Measurements from ENCODE around the gene ATP11B.
"Not testable (repeated sequence)": the region's sequence is repeated elsewhere in the genome, so short reads cannot be mapped to it uniquely, and the experiment has no call there.

The ATP11B gene

DNA sequence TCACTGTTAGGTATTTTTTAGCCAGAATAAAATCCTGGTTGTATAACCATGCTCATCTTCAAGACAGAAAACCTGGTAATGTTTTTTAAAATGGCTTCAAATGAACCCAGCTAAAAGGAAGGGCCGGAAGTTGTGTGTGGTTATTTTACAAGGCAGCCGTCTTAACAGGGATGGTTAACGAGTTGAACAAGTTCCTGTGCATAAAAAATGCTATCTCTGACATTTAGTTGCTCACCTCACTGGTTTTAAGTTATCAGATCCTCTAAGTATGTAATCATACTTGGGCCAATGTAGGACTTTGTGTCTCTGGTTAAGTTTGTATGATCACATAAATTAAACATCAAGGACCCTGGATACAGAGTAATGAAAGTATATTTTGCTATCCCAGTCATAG, 2.1 kb downstream of the ATP11B start:
- no peak for DNase-seq

DNA sequence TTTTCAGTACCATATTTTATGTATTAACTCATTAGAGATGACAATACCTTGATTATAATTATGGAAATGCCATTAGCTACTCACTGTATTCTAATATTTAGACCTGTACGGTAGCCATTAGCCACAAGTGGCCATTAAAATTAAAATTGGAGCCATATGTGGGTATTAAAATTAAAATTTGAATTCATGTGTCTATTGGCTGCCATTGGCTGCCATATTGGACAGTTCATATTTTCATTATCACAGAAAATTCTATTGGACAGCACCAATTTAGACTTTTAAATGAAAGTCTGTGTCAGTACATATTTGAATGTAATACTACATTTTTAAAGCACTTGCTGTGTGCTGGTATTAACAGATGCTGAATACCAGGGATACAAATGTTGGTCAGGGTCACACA, 3.0 kb downstream of the ATP11B start:
- no peak for DNase-seq

DNA sequence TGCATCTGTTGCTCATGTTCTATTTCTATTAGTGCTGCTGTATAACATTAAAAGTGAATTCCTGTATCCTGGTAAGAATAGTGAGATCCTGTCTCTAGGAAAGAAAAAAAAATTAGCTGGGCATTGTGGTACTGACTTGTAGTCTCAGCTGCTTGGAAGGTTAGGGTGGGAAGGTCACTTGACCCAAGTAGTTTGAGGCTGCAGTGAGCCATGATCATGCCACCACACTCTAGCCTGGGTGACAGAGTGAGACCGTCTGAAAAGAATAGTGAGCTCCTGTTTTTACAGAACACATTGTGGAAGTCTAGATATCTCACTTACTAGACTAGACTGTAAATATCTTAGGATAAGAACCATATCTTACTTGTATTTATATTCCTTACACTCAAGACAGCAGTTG, 4.6 kb downstream of the ATP11B start:
- DNase-seq: no peak

DNA sequence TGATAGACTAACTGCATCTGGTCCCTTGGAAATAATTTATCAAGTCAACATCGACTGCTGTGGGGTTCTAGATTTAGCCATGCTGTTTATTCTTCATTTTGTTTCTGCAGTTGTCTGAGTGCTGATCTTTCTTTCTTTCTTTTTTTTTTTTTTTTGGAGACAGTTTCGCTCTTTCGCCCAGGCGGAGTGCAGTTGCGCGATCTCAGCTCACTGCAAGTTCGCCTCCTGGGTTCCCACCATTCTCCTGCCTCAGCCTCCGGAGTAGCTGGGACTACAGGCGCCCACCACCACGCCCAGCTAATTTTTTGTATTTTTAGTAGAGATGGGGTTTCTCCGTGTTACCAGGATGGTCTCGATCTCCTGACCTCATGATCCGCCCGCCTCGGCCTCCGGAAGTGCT, 5.8 kb downstream of the ATP11B start:
- not testable (repeated sequence) for DNase-seq

DNA sequence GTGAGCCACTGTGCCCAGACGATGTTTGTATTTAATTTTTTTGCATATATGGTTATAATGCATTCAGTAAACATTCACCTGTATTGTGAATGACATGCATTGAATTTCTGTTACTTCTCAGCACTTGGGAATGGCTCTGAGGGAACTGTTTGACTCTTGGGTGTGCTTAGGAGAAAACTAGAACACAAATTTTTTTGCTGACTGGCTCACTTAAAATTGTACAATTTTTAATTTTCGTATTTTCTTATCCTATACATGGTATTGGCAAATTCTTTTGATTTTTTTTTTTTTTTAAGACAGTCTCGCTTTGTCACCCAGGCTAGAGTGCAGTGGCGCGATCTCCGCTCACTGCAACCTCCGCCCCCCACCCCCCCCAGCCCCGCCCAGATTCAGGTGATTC, 7.2 kb downstream of the ATP11B start:
- no peak for DNase-seq

DNA sequence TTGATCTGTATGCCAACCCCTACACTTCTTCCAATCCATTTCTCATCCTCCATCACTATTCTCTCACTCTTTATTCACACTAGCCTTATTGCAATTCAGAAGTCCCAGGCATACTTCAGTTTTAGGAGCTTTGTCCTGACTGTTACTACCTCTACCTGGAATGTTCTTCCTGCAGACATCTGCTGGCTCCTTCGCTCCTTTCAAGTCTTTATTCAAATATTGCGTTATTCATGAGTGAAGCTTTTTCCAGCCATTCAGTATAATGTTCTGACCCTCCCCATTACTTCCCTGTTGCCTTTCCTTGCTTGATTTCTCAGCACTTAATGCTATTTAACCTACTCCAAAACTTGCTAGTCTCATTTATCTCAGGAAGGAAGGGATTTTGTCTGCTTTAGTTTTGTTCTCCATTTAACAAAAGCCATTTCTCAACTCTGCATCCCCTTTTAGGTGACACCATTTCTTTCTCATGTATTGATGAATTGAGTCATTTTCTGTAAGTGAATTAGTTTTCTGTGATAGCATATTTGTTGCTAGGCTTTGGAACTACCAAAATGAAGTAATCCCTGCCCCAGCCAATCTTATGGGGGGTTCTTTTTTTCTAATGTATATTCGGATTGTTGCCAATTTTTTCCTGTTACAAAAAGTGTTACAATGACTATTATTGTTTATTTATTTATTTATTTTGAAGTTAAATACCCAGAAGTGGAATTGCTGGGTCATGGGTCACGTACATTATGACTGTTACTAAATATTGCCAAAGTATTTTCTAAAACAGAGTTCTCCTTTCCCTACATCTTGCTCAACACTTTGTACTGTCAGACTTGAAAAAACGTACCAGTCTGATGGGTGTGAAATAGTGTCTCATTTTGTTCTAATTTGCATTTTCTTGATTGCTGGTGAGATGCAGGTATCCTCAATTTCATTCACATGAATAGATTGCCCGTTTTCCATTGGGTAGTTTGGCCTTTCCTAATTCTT, 9.4 kb downstream of the ATP11B start:
- DNase-seq: no peak

DNA sequence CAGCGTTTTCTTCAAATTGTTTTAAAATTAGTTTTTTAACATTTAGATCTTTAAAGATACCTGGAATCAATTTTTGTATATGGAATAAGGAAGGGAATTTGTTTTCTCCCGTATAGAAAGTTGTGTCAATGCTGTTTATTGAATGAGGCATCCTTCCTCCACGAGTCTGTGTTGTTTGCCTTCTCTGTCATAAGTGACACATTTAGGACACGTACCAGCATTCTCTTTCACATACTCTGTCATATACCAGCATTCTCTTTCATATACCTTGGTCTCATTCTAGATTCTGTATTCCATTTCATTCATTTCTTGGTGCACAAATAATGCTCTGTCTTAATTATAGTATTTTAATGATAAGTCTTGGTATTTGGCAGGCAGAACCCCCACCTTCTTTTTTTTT, 10.3 kb downstream of the ATP11B start:
- DNase-seq: no peak

DNA sequence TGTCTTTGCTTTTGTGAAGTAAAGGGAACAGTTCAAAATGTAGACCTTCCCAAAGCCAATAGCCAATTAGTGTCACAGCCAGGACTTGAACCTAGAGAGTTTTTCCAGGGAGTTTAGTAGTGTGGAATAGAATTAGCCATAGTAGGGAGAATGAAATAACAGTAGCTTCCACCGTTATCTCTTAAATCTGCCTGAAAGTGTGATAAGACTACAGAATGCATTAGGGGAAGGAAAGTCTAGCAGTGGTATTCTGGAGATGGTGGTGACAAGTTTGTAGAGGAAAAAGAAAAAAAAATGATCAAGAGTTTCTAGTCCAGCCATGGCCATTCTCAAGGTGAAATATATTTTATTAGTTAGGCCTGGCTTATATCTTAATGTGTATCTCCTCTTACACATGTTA, 13.8 kb downstream of the ATP11B start:
- no peak for DNase-seq

DNA sequence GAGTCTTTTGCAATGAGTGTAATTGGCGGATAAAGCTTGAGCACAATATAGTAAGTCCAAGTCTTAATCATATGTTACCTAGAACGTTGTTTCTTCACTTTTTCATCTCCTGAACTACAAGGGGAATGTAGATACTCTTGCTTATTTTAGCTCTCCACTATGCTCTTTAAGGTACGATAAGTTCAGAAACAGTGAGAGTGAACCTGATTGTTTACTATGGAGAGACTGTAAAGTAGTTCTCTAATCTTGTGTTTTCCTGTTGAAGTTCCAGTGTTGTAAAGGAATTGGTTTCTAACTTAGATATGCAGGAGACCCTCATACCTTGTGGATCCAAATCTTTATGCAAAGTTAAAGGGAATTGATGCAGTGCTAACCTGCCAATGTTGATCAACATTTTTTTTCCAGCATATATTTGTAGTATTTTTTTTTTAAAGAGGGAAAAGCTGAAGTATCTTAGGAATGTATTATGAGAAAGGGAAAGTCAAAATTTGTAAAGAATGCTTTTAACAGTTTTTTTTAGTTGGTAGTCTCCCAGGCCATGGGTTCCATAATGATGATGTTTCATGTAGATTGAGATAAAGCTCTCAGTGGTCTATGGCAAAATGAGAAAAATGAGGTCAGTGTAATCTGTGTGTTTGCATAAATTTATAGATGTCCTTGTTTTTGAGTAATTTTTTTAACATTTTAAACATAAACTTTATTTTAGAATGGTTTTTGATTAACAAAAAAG, 14.9 kb downstream of the ATP11B start:
- DNase-seq: no peak

DNA sequence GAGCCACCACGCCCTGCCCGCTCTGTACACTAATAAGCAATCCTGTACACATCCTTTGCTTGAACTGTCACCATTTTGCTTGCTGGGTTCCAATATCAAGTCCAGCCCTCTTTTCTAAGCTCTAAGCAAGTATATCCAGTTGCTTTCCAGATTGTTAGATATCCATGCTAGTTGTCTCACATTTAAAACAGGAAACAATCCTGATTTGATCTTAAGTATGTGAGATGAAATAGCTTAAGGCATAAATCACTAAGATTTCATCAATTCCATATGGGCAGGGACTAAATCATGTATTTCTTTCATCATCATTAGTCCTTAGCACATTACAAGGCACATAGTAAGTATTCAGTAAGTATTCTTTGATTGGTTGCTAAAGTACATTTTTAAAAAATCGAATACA, 16.2 kb downstream of the ATP11B start:
- no peak for DNase-seq

DNA sequence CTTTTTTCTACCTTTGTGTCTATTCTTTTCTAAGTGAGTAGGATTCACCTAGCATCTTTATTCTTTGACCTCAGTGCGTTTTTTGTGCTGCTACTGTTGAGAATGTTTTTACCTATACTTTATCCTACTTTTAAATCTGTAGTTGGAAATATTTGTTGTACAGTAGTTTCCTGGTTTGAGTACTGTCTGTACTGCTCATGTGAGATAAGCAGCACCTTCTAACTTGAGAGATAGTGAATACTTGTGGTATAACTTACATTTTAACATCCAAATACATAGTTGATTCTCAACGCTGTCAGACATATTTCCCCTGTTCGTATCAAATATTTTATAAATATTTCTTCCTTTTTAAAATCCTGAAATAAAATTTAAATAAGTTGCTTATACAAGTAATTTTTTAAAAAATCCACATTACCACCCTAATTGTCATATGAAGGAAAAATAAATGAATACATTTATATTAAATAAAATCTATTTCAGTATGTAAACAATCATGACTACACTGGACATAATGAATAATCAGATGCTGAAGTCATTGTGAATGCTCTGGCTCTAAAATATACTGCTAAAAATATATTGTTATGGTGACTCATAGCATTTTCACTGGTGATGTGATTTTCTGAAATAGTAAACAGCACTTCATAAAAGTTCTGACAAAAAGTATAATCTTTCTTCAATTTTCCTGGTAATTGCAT, 17.4 kb downstream of the ATP11B start:
- no peak for DNase-seq

DNA sequence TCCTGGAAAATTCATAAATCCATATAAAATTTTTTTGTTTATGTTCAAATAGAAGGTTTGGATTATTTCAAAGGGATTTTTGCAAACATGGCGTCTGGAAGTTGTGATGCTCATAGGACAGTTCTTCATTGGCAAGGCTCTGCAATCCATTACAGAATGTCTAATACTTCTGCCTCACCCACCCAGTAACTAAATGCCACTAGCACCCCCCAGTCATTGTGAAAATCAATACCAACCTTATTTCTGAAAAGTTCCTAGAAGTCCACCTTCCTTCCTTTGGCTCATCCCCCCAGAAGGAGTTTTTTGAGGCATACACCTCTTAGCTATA, 17.9 kb downstream of the ATP11B start:
- DNase-seq: no peak

DNA sequence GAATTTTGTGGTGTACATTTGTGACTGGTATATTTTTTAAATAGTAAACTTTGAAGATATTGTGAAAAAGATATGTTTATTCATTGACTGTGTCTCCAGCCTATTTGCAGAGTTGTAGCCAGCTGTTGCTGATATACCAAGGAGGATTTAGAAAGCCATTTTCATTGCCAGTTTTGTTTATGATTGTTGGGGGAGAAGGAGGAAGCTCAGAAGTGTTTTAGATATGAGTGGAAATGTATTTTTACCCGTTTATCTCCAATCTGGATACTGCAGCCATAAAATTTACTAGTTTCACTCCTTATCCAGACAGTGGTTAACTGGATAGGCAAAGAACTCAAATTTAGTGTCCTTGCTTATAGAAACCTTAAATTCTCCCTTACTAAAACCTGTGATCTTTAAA, 18.8 kb downstream of the ATP11B start:
- no peak for DNase-seq

DNA sequence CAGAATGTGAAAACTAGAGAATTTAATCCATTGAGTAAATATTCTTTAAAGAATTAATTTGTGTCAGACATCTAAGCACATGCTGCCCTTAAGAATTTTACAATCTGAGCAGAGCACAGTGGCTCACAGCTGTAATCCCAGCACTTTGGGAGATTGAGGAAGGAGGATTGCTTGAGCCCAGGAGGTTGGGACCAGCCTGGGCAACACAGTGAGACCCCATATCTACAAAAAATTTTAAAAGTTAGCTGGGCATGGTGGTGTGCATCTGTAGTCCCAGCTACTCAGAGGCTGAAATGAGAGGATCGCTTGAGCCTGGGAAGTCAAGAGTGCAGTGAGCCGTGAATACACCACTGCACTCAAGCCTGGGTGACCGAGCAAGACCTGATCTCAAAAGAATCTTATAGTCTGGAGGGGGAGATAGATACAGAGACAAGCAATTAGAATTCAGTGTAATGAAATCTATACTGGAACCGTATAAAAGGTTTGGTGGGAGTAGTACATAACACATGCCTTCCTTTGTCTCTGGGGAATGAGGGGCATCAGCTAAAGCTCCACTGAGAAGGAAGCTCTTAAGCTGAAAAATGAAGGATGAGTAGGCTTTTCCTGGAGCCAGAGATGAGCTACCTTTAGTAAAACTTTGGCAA, 21.2 kb downstream of the ATP11B start:
- no peak for DNase-seq

DNA sequence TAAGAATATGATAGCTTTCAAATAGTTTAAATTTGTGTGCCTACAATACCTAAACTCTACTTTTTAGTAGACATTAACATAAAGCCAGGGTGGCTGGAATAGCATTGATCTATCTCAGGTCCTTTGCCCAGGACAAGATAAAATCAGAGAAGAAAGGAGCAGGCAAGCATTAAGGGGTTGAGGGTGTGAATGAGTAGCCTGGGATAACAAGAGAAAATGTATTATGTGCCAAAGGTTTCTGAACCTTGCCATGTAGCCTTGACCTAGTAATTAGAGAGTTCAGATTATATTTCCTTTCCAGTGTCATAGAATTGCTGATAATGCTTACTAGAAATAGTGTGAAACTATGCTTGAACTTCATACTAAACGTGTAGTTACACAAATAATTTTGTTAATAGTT, 22.9 kb downstream of the ATP11B start:
- DNase-seq: no peak

DNA sequence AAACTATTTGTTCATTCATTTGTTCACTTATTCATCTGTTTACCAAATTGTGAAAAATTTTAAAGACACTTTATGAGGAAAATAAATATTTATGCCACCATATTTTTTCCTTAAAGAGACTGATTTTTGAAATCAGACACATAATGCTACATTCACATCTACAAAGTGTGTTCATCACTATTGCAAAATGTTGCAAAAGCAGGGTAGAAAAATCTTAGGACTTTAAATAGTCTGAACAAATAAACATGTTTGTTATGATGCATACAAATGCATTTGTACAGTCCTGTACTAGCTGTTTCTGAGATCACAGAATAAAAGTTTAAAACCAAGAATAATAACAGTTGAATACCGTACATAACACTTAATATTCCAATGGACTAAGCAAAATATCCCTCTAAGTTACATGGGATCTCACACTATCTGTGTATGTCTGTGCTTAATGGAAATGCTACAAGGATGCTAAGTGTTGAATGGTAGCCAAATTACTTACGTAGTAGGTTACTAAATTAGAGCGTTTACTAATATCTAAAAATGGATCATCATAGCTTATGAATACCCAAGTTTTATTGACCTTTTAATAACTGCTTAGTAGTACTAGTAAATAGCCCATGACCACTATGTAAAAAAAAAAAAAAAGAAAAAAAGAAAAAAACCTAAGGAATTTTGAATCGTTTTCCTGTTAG, 25.1 kb downstream of the ATP11B start:
- no peak for DNase-seq

DNA sequence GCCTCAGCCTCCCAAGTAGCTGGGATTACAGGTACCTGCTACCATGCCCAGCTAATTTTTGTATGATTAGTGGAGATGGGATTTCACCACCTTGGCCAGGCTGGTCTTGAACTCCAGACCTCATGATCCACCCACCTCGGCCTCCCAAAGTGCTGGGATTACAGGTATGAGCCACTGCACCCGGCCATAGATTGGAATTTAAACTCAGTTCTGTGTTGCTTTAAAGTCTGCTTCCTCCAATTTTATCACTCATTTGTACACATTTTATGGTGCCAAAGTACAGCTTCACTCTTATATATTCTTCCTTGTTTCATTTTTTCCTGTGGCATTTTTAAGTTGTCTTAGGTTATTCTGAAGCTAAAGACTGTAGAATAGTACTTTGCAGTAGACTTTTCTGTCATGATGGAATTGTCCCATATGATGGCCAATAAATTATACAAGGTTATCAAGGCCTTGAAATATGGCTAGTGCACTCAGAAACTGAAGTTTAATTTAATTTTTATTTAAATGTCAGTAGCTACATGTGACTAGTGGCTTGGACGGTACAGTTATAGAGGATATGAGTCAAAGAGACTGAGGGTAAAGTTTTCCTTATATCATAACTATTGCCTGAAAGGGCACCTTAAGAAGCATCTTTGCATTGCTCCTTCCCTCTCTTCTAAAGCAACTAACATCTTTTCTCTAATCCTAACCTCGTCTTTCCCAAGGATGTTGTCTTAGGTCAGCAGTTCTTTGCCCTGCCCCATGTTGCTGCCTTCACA, 28.1 kb downstream of the ATP11B start:
- no peak for DNase-seq

DNA sequence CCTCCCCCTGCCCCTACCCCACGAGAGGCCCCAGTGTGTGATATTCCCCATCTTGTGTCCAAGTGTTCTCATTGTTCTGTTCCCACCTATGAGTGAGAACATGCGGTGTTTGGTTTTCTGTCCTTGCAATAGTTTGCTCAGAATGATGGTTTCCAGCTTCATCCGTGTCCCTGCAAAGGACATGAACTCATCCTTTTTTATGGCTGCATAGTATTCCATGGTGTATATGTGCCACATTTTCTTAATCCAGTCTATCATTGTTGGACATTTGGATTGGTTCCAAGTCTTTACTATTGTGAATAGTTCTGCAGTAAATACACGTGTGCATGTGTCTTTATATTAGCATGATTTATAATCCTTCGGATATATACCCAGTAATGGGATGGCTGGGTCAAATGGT, 29.0 kb downstream of the ATP11B start:
- not testable (repeated sequence) for DNase-seq

DNA sequence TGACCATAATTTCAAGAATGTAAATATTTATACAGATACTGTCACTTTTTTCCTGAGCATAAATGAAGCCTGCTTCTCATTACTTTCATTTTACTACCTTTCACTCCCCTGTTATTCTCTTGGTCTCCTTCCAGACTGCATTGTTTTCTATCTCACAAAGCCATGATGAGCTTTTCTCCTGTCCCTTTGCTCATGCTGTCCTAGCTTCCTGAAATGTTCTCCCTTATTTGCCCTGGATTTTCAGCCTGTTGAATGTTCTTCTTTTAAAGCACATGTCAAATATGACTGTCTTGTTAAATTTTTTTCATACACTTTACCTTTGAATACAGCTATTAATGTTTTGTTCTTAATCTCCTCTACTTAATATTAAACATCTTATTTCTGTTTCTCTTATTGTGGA, 31.7 kb downstream of the ATP11B start:
- no peak for DNase-seq

DNA sequence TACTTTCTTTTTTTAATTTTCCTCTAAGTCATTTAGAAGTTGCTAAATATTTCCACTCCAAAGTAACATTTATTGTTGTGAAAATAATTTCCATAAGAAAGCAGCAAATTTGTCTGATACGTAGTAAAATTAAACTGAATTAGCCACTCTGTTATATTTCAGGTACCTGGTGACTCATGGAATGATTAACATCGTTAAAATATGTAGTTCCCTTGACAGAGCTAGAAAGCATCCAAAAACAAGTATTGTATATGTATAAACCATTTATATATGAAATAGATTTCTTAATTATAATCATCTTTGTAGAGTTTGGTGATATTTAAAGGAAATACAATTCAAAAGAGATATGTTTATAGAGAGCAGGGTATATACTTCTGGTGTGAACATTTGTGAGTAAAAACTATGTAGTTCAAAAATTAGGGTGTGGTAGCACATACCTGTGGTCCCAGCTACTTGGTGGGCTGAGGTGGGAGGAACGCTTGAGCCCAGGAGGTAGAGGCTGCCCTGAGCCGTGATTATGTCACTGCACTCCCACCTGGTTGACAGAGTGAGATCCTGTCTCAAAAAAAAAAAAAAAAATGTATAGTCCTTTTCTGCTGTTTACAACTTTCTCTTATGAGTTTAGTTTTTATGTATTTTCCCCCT, 36.6 kb downstream of the ATP11B start:
- DNase-seq: no peak

DNA sequence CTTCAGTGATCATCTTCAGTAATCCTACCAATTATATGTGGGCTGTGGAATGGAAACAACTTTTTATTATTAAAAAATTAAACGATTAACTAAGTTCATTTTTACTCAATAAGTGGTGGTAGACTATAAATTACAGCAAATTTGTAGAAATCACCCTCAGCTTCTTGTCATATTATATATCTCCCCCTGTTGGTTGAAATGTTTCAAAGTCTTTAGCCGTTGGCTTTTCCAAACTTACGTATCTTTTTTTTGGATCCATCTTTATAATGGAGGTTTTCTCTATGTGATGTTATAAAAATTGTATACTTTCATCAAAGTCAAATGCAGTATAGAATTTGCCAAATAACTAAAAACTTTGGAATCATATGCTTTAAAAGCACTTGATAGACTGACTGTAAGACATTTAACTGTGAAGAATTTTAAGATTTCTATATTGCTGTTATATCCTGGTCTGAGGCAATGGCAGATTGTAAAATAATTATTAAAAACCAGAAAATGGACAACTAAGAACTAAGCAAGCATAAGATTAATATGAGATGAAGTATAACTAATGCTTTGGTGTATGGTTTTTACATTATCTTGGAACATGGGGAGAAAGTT, 44.7 kb downstream of the ATP11B start:
- DNase-seq: no peak
